ENCODE results near the gene GAGE13. TPM values are rescaled to one million over a fixed set of nuclear protein-coding genes. Genes with fewer than 3 reads are reported as not detected.
A peak's percentile ranks its signal among the peaks of the same experiment; 100 is the strongest.

GAGE13 gene
- total RNA-seq, 1 donor from 2014 or later: not detected

GRCh38 chrX:49290215-49290614, 41.2 kb upstream of the GAGE13 start:
- H3K9ac ChIP-seq (ENCODE audit: low read length): no peak overlapping the region
- no peak overlapping the region for H3K4me2 ChIP-seq (ENCODE audit: low read length)
- no peak overlapping the region for H3K4me3 Mint-ChIP-seq (ENCODE audit: unreplicated experiment)
- DNase-seq (ENCODE audit: low read depth) (no peak), FAIRE-seq (no peak)
- no peak for TF ChIP-seq EZH2 (IDR thresholded peaks at IDR 0.05; ENCODE audit: insufficient read depth, low read length)
- no peak for TF ChIP-seq CTCF (IDR thresholded peaks at IDR 0.05; ENCODE audit: insufficient read depth, low read depth, low read length)
- H3K27ac ChIP-seq (ENCODE audit: low read depth, low read length): no peak overlapping the region
- no peaks in the 10 kb centered on the region for H3K4me1 Mint-ChIP-seq (ENCODE audit: low read depth, unreplicated experiment)
- H3K4me1 ChIP-seq (ENCODE audit: insufficient read depth, low read length): no peaks in the 10 kb centered on the region
- H4K20me1 ChIP-seq (ENCODE audit: insufficient read depth, low read length): no peaks in the 10 kb centered on the region
- no peaks in the 10 kb centered on the region for H3K27me3 Mint-ChIP-seq (ENCODE audit: low read depth, unreplicated experiment)
- H2AFZ ChIP-seq (ENCODE audit: low read depth, low read length): no peak overlapping the region
- no peak overlapping the region for H3K27ac Mint-ChIP-seq (ENCODE audit: unreplicated experiment)
- no peaks in the 10 kb centered on the region for H3K79me2 ChIP-seq (ENCODE audit: insufficient read depth, low read length)
- no peaks in the 10 kb centered on the region for H3K9me3 ChIP-seq (ENCODE audit: insufficient read depth, low read depth, low read length)
- no peaks in the 10 kb centered on the region for H3K9me3 Mint-ChIP-seq (ENCODE audit: unreplicated experiment)
- H3K27me3 ChIP-seq (ENCODE audit: insufficient read depth, low read length): no peaks in the 10 kb centered on the region
- H3K36me3 ChIP-seq (ENCODE audit: insufficient read depth, low read length): no peaks in the 10 kb centered on the region
- no peaks in the 10 kb centered on the region for H3K36me3 Mint-ChIP-seq (ENCODE audit: low read depth, unreplicated experiment)
- H3K4me3 ChIP-seq (ENCODE audit: insufficient read depth, low read depth, low read length): no peak overlapping the region

GRCh38 chrX:49291615-49292337, 39.6 kb upstream of the GAGE13 start:
- Histone ChIP-seq H3K79me2 (ENCODE audit: insufficient read depth, low read length) (no peaks in the 10 kb centered on the region), H3K27me3 (ENCODE audit: insufficient read depth, low read length) (no peaks in the 10 kb centered on the region), H3K9me3 (ENCODE audit: insufficient read depth, low read depth, low read length) (no peaks in the 10 kb centered on the region), H3K36me3 (ENCODE audit: insufficient read depth, low read length) (no peaks in the 10 kb centered on the region), H3K4me2 (ENCODE audit: low read length) (no peak overlapping the region), H4K20me1 (ENCODE audit: insufficient read depth, low read length) (no peaks in the 10 kb centered on the region), H3K9ac (ENCODE audit: low read length) (no peak overlapping the region), H3K27ac (ENCODE audit: low read depth, low read length) (no peak overlapping the region), H2AFZ (ENCODE audit: low read depth, low read length) (no peak overlapping the region), H3K4me3 (ENCODE audit: insufficient read depth, low read depth, low read length) (no peak overlapping the region), H3K4me1 (ENCODE audit: insufficient read depth, low read length) (no peaks in the 10 kb centered on the region)
- Mint-ChIP-seq H3K27ac (ENCODE audit: unreplicated experiment) (no peak overlapping the region), H3K36me3 (ENCODE audit: low read depth, unreplicated experiment) (peaks cover under 1% of the 10 kb centered on the region), H3K27me3 (ENCODE audit: low read depth, unreplicated experiment) (peaks cover 4% of the 10 kb centered on the region), H3K4me1 (ENCODE audit: low read depth, unreplicated experiment) (no peaks in the 10 kb centered on the region), H3K4me3 (ENCODE audit: unreplicated experiment) (no peak overlapping the region), H3K9me3 (ENCODE audit: unreplicated experiment) (no peaks in the 10 kb centered on the region)
- TF ChIP-seq CTCF (IDR thresholded peaks at IDR 0.05; ENCODE audit: insufficient read depth, low read depth, low read length) (peak; percentile 41), EZH2 (IDR thresholded peaks at IDR 0.05; ENCODE audit: insufficient read depth, low read length) (no peak)
- no peak for FAIRE-seq
- peak; percentile 16 for DNase-seq (ENCODE audit: low read depth)
